Measurements from ENCODE around the gene AGFG2.

DNA sequence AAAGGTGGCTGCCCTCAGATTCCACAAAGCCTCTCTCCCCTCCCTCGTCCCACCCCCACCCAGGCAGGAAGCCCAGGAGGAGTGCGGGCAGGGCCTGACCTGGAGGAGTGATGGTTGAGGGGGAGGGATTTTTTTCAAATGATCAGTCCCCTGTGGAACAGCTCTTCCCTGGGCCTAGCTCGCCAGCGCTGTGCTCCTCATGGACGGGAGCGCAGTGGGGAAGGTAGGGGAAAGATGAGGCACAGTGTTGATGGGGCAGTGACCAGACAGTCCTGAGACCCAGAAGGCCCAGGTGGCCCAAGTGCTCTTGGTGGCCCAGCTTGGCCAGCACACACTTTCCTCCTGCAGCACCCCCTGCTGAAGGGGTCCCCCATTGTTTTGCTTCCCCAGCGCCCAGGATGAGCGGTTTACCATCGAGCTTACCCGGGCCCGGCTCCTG, 26.1 kb downstream of the AGFG2 start:
- TF ChIP-seq SIN3A (IDR thresholded peaks at IDR 0.05; ENCODE audit: borderline replicate concordance, low read depth, low read length) (no peak), GLI4 (CRISPR knock-in tag; IDR thresholded peaks at IDR 0.05; ENCODE audit: borderline replicate concordance) (no peak), SUZ12 (IDR thresholded peaks at IDR 0.05; ENCODE audit: low read depth, low read length) (no peak), TOPORS (CRISPR knock-in tag; IDR thresholded peaks at IDR 0.05) (no peak), HHEX (CRISPR knock-in tag; IDR thresholded peaks at IDR 0.05) (no peak), ZNF773 (CRISPR knock-in tag; IDR thresholded peaks at IDR 0.05; ENCODE audit: borderline replicate concordance) (no peak), IRF2 (CRISPR knock-in tag; IDR thresholded peaks at IDR 0.05) (no peak), MEF2D (CRISPR knock-in tag; IDR thresholded peaks at IDR 0.05) (no peak), TAF1 (CRISPR knock-in tag; IDR thresholded peaks at IDR 0.05) (no peak), FOXK2 (IDR thresholded peaks at IDR 0.05) (no peak), SAFB2 (CRISPR knock-in tag; IDR thresholded peaks at IDR 0.05; ENCODE audit: borderline replicate concordance, low read depth) (no peak)
- TF ChIP-seq, protein P1, sequence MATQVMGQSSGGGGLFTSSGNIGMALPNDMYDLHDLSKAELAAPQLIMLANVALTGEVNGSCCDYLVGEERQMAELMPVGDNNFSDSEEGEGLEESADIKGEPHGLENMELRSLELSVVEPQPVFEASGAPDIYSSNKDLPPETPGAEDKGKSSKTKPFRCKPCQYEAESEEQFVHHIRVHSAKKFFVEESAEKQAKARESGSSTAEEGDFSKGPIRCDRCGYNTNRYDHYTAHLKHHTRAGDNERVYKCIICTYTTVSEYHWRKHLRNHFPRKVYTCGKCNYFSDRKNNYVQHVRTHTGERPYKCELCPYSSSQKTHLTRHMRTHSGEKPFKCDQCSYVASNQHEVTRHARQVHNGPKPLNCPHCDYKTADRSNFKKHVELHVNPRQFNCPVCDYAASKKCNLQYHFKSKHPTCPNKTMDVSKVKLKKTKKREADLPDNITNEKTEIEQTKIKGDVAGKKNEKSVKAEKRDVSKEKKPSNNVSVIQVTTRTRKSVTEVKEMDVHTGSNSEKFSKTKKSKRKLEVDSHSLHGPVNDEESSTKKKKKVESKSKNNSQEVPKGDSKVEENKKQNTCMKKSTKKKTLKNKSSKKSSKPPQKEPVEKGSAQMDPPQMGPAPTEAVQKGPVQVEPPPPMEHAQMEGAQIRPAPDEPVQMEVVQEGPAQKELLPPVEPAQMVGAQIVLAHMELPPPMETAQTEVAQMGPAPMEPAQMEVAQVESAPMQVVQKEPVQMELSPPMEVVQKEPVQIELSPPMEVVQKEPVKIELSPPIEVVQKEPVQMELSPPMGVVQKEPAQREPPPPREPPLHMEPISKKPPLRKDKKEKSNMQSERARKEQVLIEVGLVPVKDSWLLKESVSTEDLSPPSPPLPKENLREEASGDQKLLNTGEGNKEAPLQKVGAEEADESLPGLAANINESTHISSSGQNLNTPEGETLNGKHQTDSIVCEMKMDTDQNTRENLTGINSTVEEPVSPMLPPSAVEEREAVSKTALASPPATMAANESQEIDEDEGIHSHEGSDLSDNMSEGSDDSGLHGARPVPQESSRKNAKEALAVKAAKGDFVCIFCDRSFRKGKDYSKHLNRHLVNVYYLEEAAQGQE (IDR thresholded peaks at IDR 0.05; ENCODE audit: borderline replicate concordance in 1 of 2, low read depth in 1 of 2, low read length in 2 of 2): no peak
